ENCODE data around the gene OPN1SW.

Gene OPN1SW, protein sequence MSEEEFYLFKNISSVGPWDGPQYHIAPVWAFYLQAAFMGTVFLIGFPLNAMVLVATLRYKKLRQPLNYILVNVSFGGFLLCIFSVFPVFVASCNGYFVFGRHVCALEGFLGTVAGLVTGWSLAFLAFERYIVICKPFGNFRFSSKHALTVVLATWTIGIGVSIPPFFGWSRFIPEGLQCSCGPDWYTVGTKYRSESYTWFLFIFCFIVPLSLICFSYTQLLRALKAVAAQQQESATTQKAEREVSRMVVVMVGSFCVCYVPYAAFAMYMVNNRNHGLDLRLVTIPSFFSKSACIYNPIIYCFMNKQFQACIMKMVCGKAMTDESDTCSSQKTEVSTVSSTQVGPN

DNA sequence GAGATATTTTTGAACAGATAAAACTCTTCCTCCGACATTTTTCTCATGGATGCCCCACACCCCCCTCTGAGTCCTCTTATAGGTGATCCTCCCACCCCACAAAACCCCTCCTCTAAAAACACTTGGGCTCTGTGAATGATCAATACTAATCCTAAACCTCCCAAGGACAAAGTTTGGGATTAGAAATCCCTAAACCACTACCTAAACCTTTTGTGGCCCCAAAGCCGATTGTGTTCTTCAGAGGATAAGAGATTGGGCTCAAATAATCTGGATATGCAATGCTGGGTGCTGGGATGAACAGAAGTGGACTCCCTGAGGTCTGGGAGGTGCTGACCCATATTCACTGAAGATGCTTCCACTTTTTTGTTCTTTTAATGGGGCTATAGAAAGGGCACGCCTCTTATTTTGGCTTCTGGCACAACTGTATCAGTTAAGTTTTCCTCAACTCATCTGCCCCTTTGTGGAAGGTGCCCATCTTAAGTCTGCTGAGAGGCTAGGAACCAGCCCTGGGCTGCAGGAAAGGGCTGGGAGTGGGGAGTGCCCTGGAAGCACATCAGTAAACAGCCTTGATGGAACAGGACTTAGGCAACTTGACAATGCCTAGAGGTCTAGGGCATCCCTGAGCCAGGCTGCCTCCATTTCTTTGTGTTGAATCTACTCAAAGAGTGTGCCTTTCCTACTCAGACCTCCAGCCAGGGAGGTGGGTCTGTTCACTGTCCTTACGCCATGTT is at the start of gene OPN1SW:
Gene OPN1SW (minus strand): TSS at position 51 of the 731 bp plus-strand sequence. CDS start 13 bp downstream, at position 38.
- no peak for DNase-seq (ENCODE audit: low read depth)

DNA sequence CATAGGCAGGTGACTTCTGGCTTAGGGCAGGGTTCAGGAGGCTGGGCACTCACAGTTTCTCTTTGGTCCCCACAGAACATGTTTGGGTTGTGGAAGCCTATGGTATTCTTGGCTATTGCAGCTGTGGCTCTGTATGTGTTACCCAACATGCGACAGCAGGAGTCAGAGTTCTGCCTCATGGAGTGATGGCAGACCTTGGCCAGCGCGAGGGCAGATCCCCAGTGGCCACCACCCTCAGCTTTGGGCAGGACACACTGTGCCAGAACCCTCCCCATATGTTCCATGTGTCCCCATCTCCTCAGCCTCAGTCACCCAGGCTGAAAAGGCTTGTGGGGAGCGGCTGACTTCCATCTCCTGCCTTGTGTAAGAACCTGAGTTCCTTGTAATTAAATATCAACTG is 46.1 kb upstream of the OPN1SW start:
- no peak for DNase-seq (ENCODE audit: low read depth)

DNA sequence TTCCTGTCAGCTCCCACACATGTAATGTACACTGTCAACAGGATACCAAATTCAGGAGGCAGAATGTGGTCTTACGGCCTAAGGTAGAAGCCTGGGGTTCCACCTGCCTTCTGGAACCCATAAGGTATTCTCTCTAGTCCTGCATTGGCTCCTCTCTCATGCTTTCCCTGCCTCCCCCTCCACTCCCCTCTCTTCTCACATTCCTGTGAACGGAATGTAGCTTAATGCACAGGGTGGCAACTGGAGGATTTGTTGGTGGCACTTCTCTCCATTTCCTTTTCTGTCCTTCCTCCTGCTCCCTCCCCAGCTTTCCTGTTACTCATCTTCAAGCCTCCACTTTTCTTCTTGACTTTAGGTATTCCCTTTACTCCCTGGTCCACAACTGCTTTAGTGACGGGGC is 43.1 kb upstream of the OPN1SW start:
- no peak for DNase-seq (ENCODE audit: low read depth)

DNA sequence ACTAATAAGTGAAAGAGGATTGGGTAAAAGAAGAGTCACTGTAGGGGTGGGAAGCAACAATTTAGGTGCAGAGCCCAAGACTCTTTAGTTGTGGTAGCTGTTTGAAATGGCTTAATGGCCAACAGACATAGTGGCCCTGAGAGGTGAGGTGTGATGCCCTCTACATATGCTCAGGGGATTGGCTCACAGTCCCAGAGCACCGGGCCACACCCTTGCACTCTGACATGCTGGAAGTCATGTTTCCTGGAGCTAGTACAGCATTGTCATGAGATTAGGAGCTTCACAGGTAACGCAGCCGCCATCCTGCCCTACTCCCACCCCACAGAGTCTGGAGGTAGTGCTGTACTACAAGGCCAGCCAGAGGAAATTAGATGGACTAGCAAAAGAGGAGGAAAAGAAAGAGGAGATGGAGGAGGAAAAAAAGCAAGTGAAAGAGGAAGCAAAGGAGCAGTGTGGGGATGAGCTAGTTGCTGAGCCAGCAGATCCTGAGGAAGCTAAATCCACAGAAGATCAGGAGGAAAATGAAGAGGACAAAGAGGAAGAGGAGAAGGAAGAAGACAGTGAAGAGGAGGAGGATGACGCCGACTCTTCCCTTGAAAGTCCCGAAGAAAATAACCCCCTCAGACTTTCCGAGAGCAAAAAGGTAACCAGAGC is 39.8 kb upstream of the OPN1SW start:
- no peak for DNase-seq (ENCODE audit: low read depth)

DNA sequence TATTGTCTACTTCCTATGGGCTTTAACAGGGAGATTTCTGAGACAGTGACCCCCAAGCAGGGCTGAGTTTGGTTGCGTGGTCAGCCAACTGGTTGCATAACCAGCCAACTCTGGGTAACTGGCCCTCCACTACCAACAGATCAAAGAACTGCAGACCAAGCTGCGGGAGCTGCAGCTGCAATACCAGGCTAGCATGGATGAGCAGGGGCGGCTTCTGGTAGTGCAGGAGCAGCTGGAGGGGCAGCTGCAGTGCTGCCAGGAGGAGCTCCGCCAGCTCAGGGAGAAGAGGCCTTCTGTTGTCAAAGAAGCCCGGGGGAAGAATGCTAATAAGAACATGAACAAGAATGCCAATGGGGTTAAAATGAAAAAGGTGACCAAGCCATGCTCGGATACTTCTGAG is 38.9 kb upstream of the OPN1SW start:
- DNase-seq (ENCODE audit: low read depth), result no peak

DNA sequence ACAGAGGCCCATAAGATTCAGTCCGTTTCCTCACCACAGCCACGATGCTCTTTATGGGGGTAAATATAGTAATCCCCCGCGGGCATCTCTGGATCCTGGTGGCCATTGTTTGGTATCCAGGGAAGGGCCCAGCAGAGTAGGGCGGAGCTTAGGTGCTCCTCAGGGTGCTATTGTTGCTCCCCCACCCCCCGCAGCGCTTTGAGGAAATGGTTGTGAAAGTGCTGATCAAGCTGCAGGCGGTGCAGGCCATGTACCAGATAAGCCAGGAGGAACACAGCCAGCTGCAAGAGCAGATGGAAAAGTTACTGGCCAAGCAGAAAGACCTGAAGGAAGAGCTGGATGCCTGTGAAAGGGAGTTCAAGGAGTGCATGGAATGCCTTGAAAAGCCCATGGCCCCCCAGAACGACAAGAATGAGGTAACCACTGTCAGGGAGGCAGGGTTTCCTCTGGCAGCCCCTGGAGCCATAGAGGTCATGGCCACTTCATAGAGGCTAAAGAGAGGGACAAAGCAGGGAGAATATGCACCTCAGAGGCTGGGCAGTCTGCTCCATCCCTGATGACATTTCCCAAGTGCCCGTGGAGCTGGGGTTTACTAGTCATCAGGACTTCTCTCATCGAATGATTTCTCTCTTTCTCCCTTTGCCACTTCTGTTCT is 37.0 kb upstream of the OPN1SW start:
- DNase-seq (ENCODE audit: low read depth), result no peak

DNA sequence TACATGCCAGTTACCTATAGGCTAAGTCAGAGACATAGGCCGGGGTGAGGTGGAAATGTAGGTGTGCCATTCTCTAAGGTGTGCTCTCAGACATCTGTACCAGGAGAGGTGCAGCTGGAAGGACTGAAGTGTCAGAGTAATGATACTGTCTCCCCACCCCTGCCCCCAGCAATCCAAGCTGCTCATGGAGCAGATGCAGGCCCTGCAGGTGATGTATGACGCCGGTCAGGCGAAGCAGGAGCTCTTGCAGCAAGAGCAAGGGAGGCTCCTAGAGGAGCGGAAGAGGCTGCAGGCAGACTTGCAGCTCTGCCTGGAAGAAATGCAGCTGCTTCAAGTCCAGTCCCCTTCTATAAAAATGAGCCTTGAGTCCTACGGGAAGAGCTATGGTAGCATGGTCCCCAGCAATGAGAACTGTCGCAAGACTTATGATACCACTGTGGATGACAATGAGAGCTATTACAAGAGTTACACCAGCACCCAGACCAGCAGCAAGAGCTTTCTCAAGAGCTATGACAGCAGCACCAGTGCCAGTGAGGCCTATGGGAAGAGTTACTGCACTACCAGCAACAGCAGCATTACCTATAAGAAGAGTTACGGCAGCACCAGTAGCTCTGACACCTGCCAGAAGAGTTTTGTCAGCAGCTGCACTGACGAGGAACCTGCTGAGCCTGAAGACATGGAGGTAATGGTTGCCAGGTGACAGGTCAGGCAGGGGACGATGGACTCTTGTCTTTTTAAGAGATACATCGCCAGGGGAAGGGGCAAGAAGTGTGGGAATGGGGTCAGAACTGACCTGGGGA is 36.2 kb upstream of the OPN1SW start:
- DNase-seq (ENCODE audit: low read depth), result no peak

DNA sequence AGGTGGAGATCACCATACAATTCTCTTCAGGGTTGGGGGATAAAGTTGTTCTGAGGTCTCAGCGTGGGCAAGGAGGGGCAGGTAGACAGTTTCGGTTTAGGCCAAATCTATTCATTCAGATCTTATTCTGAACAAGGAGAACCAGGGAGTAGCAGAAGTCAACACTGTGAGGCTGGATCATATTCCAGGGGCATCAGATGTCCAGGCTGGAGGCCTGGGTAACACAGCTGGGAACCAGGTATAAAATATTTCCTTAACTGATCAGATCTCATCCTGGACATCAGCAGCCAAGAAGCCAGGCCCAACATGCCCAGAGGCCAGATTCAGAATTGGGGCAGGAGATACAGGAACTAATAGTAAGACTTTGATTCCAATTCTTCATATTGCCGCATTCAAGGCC is 35.4 kb upstream of the OPN1SW start:
- DNase-seq (ENCODE audit: low read depth), result no peak

DNA sequence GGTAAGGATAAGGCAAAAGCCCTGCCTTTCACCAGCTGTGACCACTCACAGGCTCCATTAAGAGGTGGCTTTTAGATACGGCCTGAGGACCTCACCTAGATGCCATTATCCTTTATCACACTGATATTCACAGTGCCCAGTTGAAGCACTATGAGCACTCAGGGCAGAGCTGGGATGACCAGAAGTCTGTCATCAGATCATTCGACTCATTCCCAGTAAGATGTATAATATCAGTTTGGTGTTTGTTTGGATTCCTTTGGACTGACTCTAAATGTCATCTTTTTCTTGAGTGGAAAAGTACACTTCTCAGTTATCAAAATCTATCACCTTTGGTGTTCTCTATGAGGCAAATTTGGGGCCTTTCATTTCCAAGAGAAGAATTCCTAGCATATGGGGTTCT is 34.9 kb upstream of the OPN1SW start:
- no peak for DNase-seq (ENCODE audit: low read depth)

DNA sequence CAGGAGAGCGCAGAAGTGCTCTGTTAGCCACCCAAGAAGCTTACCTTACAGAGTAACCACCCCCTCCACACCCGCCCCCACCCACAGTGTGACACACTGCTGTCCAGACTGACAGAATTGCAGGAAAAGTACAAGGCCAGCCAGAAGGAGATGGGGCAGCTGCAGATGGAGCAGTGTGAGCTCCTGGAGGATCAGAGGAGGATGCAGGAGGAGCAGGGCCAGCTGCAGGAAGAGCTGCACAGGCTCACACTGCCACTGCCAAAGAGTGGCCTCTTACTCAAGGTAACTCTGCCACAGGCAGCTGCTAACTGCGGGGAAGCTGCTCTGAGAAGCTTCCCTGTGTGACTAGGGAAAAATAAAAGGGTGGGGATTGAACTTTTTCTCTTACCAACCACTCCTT is 33.8 kb upstream of the OPN1SW start:
- no peak for DNase-seq (ENCODE audit: low read depth)

DNA sequence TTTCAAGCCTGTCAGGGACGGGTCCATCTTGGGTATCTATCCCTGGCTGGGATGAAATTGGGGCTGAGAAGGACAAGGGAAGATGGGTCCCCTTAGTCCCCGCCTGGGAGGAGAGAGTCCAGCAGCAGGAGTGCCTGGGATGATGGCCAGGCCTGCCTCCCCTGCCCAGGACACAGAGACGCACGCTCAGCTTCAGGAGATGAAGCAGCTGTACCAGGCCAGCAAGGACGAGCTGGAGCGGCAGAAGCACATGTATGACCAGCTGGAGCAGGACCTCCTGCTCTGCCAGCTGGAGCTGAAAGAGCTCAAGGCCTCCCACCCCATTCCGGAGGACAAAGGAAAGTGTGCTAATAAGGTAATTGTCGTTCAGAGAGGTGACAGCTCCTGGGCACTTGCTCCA is 31.6 kb upstream of the OPN1SW start:
- no peak for DNase-seq (ENCODE audit: low read depth)

DNA sequence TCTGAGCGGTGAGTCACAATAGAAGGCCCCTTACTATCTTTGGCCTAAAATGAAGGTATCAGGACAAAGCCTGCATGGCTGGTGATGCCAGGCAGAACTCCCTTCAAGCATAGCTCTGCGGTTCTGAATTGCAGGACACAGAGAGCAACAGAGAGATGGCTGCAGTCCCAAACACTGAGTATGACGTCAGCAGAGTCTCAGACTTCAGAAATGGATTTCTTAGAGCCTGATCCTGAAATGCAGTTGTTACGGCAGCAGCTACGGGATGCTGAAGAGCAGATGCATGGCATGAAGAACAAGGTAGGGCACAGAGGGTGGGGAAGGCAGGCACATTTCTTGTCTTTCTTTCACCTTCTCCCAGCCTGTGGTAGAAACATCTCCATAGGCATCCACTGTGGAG is 29.6 kb upstream of the OPN1SW start:
- DNase-seq (ENCODE audit: low read depth), result no peak

DNA sequence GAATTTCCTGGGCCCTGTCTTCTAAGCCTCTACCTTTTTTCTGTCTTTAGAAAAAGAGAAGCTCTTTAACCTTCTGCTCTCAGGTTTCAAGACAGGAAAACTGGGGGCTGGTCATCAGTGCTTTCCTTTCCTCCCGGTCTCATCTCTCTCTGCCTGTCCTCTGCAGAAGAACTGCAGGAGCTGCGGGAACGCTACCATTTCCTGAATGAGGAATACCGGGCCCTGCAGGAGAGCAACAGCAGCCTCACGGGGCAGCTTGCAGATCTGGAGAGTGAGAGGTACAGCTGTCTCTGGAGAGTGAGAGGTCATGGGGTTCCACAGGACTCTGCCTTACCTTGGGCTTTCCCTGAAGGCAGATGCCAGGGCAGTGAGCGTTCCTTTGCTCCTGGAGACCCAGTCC is 28.9 kb upstream of the OPN1SW start:
- DNase-seq (ENCODE audit: low read depth), result no peak

DNA sequence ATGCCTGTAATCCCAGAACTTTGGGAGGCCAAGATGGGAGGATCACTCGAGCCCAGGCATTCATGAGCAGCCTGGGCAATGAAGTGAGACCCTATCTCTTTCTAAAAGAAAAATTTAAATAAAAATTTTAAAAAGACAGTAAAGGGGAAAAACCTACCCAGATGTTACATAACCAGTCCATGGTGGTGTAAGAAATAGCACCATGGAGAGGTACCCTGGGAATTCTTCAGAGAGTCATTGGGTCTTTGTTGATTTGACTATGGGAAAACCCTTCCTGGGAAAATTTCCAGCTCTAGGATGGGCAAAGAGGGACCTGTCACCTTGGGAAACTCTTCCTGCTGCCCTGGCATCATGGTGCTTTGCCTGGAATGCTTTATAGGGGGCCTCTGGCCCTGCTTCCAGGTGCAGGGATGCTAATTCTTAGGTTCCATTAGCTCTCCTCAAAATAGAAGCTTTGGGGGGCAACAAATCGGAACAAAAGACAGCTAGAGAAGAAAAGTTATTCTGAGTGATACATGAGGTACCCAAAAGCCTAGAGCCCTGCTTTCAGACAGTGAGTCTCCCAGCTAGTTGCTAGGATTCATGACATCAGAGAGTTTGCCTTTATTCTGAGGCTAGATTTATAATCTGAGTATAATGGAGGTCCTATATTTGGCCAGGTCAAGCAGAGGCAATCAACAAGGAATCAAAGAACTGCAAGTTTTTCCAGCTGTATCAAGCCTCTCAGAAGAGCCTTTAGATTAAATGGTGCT is 26.2 kb upstream of the OPN1SW start:
- DNase-seq (ENCODE audit: low read depth), result no peak

DNA sequence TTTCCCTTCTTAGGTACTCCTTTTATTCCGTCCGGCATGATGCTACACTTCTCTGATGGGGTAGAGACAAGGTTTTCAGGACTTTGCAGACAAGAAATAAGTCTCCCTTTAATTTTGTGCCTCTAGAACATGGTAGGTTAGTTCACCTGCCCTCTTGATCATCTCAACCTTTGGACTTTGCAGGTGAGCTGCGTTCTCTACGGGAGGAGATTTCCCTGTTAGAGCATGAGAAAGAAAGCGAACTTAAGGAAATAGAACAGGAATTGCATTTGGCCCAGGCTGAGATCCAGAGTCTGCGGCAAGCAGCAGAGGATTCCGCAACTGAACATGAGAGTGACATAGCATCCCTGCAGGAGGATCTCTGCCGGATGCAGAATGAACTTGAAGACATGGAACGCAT is 25.4 kb upstream of the OPN1SW start:
- DNase-seq (ENCODE audit: low read depth), result no peak

DNA sequence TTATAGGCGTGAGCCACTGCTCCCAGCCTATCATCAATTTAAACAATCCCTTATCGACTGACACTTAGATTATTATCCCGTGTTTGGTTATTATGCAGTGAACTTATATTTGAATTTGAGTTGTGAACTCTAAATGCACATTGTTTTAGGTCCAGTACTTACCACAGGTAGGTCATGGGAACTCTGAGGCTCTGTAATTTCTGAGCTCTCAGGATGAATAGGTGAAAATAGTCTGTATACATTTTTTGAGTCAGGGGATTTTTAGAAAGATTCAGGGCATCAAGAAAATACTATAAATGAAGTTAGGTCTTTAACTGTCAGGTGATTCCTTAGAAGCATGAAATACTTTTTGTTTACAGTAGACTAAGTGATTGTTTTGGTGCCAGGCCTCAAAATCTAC is 25.0 kb upstream of the OPN1SW start:
- no peak for DNase-seq (ENCODE audit: low read depth)

DNA sequence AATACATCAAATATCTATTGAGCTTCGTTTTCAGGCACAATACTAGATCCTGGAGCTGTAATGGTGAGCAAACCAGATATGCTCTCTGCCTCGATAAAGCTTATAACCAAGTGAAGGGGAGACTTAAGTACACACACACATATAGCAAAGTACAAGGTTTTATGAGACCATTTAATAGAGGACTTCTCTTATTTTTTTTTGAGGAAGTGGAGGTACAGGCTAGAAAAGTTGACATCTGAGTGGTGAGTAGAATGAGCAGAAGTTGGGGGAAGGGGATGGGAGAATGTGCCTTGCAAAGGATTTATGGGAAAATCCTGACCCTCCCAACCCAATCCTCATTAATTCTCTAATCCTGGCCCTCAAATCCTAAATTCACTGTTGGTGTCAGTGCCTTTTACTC is 23.9 kb upstream of the OPN1SW start:
- no peak for DNase-seq (ENCODE audit: low read depth)

DNA sequence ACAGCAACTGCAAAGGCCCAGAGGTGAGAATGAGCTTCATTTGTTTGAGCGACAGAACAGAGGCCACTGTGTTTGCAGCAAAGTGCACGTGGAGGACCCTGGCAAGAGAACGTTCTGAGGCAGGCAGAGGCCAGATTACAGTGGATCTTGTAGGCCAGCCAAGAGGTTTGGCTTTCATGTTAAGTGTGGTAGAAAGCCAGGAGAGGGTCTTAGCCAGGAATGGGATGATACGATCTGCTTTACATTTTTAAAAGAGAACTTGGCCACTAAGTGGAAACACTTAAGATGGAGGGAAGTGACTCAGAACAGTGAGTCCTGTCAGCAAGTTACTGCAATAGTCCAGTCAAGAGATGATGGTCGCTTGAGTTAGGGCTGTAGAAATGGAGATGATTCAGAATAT is 20.7 kb upstream of the OPN1SW start:
- no peak for DNase-seq (ENCODE audit: low read depth)

DNA sequence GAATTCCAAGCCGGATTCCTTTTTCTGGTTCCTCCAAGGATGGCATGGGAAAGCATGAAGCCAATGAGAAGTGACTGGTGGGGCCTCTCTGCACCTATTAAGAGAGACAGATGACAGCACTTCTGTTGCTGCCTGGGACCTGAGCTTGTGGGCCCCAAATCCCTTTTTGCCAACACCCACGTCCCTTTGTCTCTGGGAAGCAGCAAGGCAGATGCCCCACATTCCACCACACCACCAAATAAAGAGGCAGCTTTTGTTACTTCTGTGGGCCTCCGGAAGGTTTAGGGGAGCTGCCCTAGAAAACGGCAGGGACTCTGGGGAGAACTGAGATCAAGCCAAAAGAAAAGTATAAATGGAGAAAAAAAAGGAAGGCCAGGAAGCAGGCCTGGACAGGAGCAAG is 19.5 kb upstream of the OPN1SW start:
- DNase-seq (ENCODE audit: low read depth), result no peak

DNA sequence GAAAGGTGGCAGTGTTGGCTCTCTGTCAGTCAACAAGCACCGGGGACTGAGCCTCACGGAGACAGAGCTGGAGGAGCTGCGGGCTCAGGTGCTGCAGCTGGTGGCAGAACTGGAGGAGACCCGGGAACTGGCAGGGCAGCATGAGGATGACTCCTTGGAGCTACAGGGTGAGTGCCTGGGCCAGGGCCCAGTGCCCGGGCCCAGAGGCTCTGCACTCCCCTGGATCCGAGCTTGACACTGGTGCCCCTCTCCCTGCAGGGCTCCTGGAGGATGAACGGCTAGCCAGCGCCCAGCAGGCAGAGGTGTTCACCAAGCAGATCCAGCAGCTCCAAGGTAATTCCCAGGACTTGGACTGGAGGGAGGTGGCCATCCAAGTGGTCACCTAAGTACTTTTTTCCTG is 18.8 kb upstream of the OPN1SW start:
- no peak for DNase-seq (ENCODE audit: low read depth)

DNA sequence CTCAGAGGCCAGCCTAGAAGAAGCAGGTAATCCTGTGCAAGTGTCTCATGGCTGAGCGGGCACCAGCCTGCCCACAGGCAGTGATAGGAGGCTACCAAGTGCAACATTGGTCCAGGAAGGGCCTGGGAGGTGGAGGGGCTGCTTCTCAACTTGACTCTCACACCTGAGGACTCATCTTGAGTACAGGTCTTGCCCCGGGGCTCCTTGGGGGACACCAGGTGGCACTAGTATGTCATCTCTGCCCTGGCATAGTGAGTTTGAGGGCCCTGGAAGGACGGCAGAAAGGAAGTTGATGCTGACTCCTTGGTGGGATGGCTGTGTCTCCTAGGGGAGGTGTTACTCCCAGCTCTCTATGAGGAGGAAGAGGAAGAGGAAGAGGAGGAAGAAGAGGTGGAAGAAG is 18.4 kb upstream of the OPN1SW start:
- DNase-seq (ENCODE audit: low read depth), result no peak
